ENCODE data around the gene TMEM212.

Gene TMEM212

GRCh38 chr3:171842864-171843518 is at the start of gene TMEM212:
Gene TMEM212, plus strand, starts transcription at chr3:171843349. Its CDS starts 35 bp downstream, at chr3:171843384.
- DNase-seq (ENCODE audit: low read depth), result no peak

DNA sequence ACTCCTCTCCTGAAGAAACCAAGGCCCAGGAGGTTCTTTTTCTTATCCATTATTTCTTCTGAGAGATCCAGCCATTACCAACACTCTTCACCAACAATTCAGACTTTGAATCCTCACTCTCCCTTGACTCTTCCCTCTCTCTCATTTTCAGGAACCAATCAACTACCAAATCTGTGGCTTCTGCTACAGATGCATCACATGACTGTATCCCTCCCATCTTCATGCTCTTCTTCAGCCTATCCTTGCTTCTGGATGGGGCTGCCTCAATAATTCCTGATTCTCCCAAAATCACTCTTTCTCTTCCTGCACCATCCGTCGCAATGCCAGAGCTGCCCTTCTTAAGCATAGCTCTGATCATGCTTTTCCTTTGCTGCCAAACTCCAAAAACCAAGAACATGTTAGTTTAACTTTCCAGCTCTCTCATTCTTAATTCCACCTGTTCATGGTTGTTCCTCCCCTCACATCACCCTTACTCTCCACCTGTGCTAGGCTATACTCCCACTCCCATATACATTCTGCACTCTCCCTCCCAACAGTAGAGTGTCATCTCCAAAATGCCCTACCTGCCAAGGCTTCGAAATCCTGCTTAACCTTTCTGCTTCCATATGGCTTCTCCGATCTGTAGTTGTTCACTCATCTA is 46.4 kb upstream of the TMEM212 start:
- no peak for DNase-seq (ENCODE audit: low read depth)

- no peak for DNase-seq (ENCODE audit: low read depth)
Measured at GRCh38 chr3:171797265-171797679, 45.9 kb upstream of the TMEM212 start.

- DNase-seq (ENCODE audit: low read depth), result no peak
Measured at GRCh38 chr3:171797873-171798272, 45.3 kb upstream of the TMEM212 start.

- DNase-seq (ENCODE audit: low read depth), result no peak
Measured at GRCh38 chr3:171799501-171799900, 43.6 kb upstream of the TMEM212 start.

DNA sequence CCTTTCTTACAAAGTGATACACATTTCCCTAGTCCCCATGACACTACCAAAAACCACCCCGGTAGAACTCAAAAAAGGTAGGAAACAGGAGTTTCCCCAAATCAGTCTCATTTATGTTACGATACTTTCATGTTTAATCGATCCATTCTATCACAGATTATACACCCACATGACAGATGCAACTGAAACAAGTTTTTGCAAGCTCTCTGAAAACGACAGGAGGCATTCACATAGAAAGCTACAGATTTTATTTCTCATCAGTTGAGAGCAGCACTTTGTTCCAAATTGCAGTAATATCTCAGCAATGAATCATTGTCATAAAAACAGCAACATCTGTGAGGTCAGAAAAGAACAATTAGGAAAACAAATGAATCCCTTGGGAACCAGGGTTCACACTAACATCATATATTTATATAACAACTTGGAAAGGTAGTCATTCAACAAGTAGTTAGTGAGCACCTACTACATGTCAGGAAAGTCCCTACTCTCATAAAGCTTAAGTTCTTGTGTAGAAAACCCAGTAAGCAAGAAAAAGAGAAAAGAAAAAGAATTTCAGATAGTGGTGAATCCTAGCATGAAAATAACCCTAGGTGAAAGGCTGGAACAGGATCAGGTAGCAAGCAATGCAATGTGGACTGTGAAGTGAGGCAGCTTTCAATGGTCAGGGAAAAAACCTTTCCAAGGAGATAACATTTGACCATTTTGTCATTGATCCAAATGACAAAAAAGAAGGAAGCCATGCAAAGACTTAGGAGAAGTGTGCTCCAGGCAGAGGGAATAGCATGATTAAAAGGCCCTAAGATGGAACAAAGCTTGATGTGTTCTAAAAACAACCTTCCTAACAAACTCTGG is 41.2 kb upstream of the TMEM212 start:
- DNase-seq (ENCODE audit: low read depth), result peak; percentile 56

DNA sequence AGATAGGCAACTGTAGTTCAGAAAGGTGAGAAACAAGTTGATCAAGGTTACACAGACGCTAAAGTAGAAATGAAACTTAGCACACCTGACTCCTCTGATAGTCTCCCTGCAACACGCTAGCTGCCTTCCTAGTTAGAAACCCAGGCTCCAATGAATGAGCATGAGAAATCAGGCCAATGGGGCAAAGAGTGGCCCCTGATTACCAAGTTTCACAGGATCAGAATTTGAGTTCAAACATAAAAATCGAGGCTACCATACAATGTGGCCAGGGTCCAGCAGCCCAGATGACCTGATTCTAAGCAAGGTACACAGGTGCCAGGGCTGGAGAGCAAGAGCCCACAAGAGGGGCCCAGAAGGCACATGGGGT is 40.6 kb upstream of the TMEM212 start:
- no peak for DNase-seq (ENCODE audit: low read depth)

- DNase-seq (ENCODE audit: low read depth), result no peak
Measured at GRCh38 chr3:171803044-171803443, 40.1 kb upstream of the TMEM212 start.

- no peak for DNase-seq (ENCODE audit: low read depth)
Measured at GRCh38 chr3:171804618-171805389, 38.3 kb upstream of the TMEM212 start.

- DNase-seq (ENCODE audit: low read depth), result no peak
Measured at GRCh38 chr3:171805687-171806086, 37.5 kb upstream of the TMEM212 start.

DNA sequence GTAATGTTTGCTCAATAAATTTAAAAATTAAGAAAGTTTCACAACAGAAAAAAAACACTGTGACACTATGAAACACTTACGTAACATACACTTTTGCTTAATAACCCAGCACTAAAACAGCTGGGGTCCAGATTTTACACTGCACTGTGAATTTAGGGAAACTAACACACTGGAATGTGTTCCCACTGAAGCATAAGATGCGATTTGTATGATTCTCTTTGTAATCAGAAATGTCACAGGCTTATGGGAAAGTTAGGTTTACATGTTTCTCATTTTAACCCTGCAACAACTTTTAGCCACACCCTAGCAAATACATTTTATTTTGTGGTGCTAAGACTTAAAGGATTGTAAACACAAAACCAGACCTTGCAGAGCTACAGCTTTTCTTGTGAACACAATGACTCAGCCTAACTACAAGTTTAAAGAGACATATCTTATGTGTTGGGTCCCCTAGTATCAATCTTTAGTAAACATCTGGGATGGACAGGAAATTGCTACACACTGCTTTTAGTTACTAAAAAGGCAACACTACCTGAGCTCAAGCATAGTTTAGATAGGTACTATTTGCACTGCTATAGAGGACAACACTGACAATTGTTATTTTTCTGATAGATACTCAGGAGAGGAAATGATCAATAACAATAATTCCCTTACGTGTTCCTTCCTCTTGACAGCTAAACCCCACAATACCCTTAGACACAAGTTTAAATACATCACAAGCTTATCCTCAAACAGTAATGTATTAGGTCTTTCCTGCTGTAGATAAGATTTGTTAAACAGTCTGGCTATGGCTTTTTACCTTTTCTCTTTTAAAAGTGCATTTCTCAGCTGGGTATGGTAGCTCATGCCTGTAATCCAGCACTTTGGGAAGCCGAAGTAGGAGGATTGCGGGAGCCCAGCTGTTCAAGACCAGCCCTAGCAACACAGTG is 36.7 kb upstream of the TMEM212 start:
- DNase-seq (ENCODE audit: low read depth), result peak; percentile 73

DNA sequence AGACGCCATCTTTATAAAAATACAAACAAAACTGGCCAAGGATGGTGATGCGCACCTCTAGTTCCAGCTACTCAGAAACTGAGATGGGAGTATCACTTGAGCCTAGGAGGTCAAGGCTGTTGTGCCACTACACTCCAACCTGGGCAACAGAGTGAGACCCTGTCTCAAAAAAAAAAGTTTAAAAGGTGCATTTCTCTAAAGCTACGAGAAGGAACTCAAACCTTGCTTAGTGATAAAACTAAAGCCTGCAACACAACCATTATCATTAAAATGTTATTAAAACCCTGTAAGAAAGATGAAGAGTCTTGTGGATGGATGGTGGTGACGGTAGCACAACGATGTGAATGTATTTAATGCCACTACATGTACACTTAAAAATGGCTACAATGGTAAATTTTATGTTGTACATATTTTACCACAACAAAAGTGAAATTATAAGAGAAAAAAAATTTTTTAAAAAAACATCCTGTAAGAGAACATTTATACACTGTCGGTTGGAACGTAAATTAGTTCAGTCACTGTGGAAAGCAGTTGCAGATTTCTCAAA is 35.9 kb upstream of the TMEM212 start:
- DNase-seq (ENCODE audit: low read depth), result no peak

- DNase-seq (ENCODE audit: low read depth), result no peak
Measured at GRCh38 chr3:171807806-171808205, 35.3 kb upstream of the TMEM212 start.

DNA sequence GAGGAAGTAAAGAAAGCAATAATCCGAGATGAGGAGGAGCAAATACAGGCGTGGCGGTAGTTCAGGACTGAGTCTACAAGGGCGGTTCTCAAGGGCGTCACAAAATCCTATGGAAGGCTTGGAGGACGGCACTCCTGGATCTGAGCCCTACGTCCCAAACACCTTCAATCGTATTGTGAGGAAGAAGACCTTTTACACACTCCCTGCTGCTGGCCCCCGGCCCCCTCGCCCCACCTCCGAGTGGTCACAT is 33.6 kb upstream of the TMEM212 start:
- DNase-seq (ENCODE audit: low read depth), result no peak

- peak; percentile 84 for DNase-seq (ENCODE audit: low read depth)
Measured at GRCh38 chr3:171809861-171810628, 33.1 kb upstream of the TMEM212 start, which contains the start of gene PLD1. Gene PLD1, minus strand, starts transcription at chr3:171810483. Its CDS starts 72,432 bp downstream, at chr3:171738051.

GRCh38 chr3:171810629-171811294 is 32.4 kb upstream of the TMEM212 start:
- no peak for DNase-seq (ENCODE audit: low read depth)

DNA sequence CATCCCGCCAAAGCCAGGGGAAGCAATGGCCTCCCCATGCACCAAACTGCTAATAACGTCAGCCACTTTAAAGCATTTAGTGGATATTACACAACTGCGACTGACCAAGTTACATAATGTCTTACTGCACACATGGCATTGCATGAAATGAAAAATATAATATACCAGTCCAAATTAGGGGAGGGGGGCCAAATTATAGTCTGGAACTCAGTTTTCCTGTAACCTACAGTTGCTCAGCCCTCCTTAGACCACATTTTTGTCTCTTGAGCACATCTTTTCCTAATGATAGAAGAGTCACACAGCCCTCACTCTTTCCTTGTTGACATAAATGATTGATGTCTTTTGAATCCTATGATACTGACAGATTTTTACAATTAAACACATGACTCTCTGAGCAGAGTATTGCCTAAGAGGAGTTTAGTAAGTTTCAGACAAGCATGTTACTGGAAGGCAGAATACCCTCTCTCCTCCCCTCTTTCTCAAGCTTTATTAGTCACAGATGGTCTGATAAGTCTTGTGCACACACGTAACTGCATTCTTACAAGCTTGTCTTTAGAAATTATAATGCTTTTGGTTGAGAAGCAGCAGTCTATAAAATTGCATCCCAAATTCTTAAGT is 31.7 kb upstream of the TMEM212 start:
- DNase-seq (ENCODE audit: low read depth), result peak; percentile 97

GRCh38 chr3:171811913-171812335 is 31.2 kb upstream of the TMEM212 start:
- peak; percentile 61 for DNase-seq (ENCODE audit: low read depth)

- no peak for DNase-seq (ENCODE audit: low read depth)
Measured at GRCh38 chr3:171812811-171813210, 30.3 kb upstream of the TMEM212 start.

All from fibroblast of the conjunctiva (primary cell).